Keratinocyte (primary cell): ENCODE results near the gene CILP. TPM values are rescaled to one million over a fixed set of nuclear protein-coding genes. Genes with fewer than 3 reads are reported as not detected.

Source experiments
- DNase-seq: peaks from one replicate; pipeline ENCODE4 v3.0.0-alpha.2; 2011; ENCODE audit warnings: low read depth, missing footprints, low spot score
- FAIRE-seq: peaks from 2 replicates; lab custom pipeline; 2011; peaks lifted over from hg19 to GRCh38; lab: Jason Lieb, UNC
- H2AFZ ChIP-seq: 2 replicates; pipeline ENCODE4 v1.6.0; 2012; ENCODE audit warnings: low read length, control low read depth, inconsistent platforms; ENCODE audit not compliant: control insufficient read depth
- H3K27ac ChIP-seq: 2 replicates; pipeline ENCODE4 v1.5.1; 2011; ENCODE audit warnings: low read length; ENCODE audit not compliant: control insufficient read depth, insufficient read depth
- H3K27me3 ChIP-seq: 3 replicates; pipeline ENCODE4 v1.6.0; 2011; ENCODE audit warnings: low read length; ENCODE audit not compliant: control insufficient read depth, insufficient read depth; ENCODE audit errors: extremely low read depth
- H3K36me3 ChIP-seq, 2 experiments: 2 replicates in 1 of 2; 3 replicates in 1 of 2; pipeline ENCODE4 v1.5.1; 2011; ENCODE audit warnings: low read length in 2 of 2, mild to moderate bottlenecking in 1 of 2; ENCODE audit not compliant: control insufficient read depth in 2 of 2, insufficient read depth in 2 of 2; ENCODE audit errors: extremely low read depth in 1 of 2
- H3K4me1 ChIP-seq: 3 replicates; pipeline ENCODE4 v1.5.1; 2011; ENCODE audit warnings: low read length; ENCODE audit not compliant: control insufficient read depth, insufficient read depth; ENCODE audit errors: extremely low read depth
- H3K4me2 ChIP-seq: 3 replicates; pipeline ENCODE4 v1.6.0; 2011; ENCODE audit warnings: low read depth, low read length; ENCODE audit not compliant: control insufficient read depth, insufficient read depth; ENCODE audit errors: extremely low read depth
- H3K4me3 ChIP-seq, 3 experiments: fragments of 200-600 bp in 1 of 3; sonication (generic) in 1 of 3; 2 replicates in 2 of 3; 3 replicates in 1 of 3; pipeline ENCODE4 v1.5.1; 2011 to 2016; ENCODE audit warnings: low read length in 3 of 3, mild to moderate bottlenecking in 3 of 3, control low read depth in 2 of 3, inconsistent platforms in 1 of 3, low read depth in 1 of 3, mixed read lengths in 1 of 3, mixed run types in 1 of 3, moderate library complexity in 1 of 3; ENCODE audit not compliant: control insufficient read depth in 2 of 3, insufficient read depth in 2 of 3; ENCODE audit errors: extremely low read depth in 1 of 3
- H3K79me2 ChIP-seq: 2 replicates; pipeline ENCODE4 v1.6.0; 2012; ENCODE audit warnings: low read length; ENCODE audit not compliant: control insufficient read depth, insufficient read depth
- H3K9ac ChIP-seq: 3 replicates; pipeline ENCODE4 v1.6.0; 2011; ENCODE audit warnings: low read length; ENCODE audit not compliant: control insufficient read depth, insufficient read depth; ENCODE audit errors: extremely low read depth
- H3K9me1 ChIP-seq: 3 replicates; pipeline ENCODE4 v1.6.0; 2011; ENCODE audit warnings: low read length; ENCODE audit not compliant: control insufficient read depth, insufficient read depth; ENCODE audit errors: extremely low read depth
- H3K9me3 ChIP-seq: 2 replicates; pipeline ENCODE4 v1.5.1; 2012; ENCODE audit warnings: low read depth, low read length; ENCODE audit not compliant: control insufficient read depth
- H4K20me1 ChIP-seq: 3 replicates; pipeline ENCODE4 v1.6.0; 2011; ENCODE audit warnings: low read length; ENCODE audit not compliant: control insufficient read depth, insufficient read depth; ENCODE audit errors: extremely low read depth
- EZH2 ChIP-seq: IDR thresholded peaks from one replicate; pipeline ENCODE4 v1.6.1; 2012; ENCODE audit warnings: inconsistent platforms, mild to moderate bottlenecking, low read length, moderate library complexity
- dilution Hi-C: fragments of 300-500 bp; cut with MboI; formaldehyde crosslinking; loops from one replicate; pipeline ENCODE4 v1.7.0; 2020; ENCODE audit warnings: low sequenced_read_pairs; ENCODE audit not compliant: extremely low pct_ligation_motif_present
- polyA plus RNA-seq, 5 experiments: library from polyadenylated mRNA; depleted of rRNA in 3 of 5; stranded (reverse) in 3 of 5; stranded (forward) in 1 of 5; unstranded in 1 of 5; fragments of >200 nt; gene quantifications; 1 replicate in 1 of 5; 2 replicates in 3 of 5; 3 replicates in 1 of 5; pipeline versions ENCODE4 v1.2.1 to v1.2.3, GENCODE V29; 2011 to 2012; ENCODE audit warnings: missing spikeins in 2 of 5, low read depth in 1 of 5, low replicate concordance in 1 of 5
- TF ChIP-seq, protein P1 (sequence below), 3 experiments: IDR thresholded peaks in 1 of 3; conservative IDR thresholded peaks in 1 of 3; optimal IDR thresholded peaks in 1 of 3; 2 replicates in 2 of 3; 3 replicates in 1 of 3; pipeline versions ENCODE3 to v1.5.1; 2011; ENCODE audit warnings: low read length in 3 of 3, mild to moderate bottlenecking in 3 of 3, moderate library complexity in 2 of 3, control low read depth in 1 of 3, inconsistent platforms in 1 of 3; ENCODE audit not compliant: insufficient read depth in 2 of 3; ENCODE audit errors: extremely low read depth in 1 of 3

CILP gene
- polyA plus RNA-seq, 1 donor (not counting 4 experiments of a cell fraction or from before 2014, with no cell fraction given) = not detected

- no peaks in the 10 kb centered on the region for H3K27me3 ChIP-seq
- H3K9ac ChIP-seq = no peak overlapping the region
- H2AFZ ChIP-seq = no peak overlapping the region
- H3K36me3 ChIP-seq = peaks cover 0 to 3% of the 10 kb centered on the region in 2 experiments
- H4K20me1 ChIP-seq = no peaks in the 10 kb centered on the region
- no peak overlapping the region for H3K4me2 ChIP-seq
- no peak for TF ChIP-seq EZH2
- TF ChIP-seq, protein P1, sequence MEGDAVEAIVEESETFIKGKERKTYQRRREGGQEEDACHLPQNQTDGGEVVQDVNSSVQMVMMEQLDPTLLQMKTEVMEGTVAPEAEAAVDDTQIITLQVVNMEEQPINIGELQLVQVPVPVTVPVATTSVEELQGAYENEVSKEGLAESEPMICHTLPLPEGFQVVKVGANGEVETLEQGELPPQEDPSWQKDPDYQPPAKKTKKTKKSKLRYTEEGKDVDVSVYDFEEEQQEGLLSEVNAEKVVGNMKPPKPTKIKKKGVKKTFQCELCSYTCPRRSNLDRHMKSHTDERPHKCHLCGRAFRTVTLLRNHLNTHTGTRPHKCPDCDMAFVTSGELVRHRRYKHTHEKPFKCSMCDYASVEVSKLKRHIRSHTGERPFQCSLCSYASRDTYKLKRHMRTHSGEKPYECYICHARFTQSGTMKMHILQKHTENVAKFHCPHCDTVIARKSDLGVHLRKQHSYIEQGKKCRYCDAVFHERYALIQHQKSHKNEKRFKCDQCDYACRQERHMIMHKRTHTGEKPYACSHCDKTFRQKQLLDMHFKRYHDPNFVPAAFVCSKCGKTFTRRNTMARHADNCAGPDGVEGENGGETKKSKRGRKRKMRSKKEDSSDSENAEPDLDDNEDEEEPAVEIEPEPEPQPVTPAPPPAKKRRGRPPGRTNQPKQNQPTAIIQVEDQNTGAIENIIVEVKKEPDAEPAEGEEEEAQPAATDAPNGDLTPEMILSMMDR (optimal IDR thresholded peaks at IDR 0.05 in 1 of 3, IDR thresholded peaks at IDR 0.05 in 1 of 3, conservative IDR thresholded peaks at IDR 0.05 in 1 of 3; ENCODE audit: extremely low read depth in 1 of 3, insufficient read depth in 2 of 3, low read length in 3 of 3) = no peak
- H3K4me1 ChIP-seq = no peaks in the 10 kb centered on the region
- dilution Hi-C loops = no loop called here
- no peak overlapping the region for H3K27ac ChIP-seq
- FAIRE-seq (no peak), DNase-seq (no peak)
- no peaks in the 10 kb centered on the region for H3K79me2 ChIP-seq
- H3K9me1 ChIP-seq = no peaks in the 10 kb centered on the region
- H3K4me3 ChIP-seq = no peak overlapping the region
- H3K9me3 ChIP-seq = no peaks in the 10 kb centered on the region
These were observed 43.1 kb upstream of the CILP start for GRCh38 chr15:65254356-65254755.

DNA sequence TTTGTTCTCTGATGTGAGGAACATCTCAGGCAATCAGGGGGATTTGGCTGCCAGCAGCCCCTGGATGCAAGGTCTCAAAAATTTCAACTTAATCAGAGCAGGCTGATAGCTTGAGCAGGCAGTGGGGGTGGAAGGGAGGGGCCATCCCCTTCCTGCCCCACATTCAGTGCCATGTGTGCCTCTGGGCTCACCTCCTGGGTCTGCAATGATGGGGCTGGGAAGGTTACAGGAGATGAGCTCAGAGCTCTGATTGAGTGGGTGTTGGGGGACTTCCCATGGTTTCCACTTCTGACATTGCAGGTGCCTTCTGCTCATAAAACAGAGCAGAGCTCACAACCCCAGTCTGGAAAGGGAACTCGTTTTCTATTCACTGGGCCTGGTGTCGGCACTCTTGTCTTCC is 38.4 kb upstream of the CILP start:
- peaks cover 17% of the 10 kb centered on the region for H3K4me1 ChIP-seq
- FAIRE-seq (no peak), DNase-seq (no peak)
- no peaks in the 10 kb centered on the region for H4K20me1 ChIP-seq
- H2AFZ ChIP-seq = no peak overlapping the region
- no peak overlapping the region for H3K27ac ChIP-seq
- H3K27me3 ChIP-seq = no peaks in the 10 kb centered on the region
- no peak overlapping the region for H3K9ac ChIP-seq
- TF ChIP-seq EZH2 = no peak
- TF ChIP-seq, protein P1 (optimal IDR thresholded peaks at IDR 0.05 in 1 of 3, IDR thresholded peaks at IDR 0.05 in 1 of 3, conservative IDR thresholded peaks at IDR 0.05 in 1 of 3; ENCODE audit: extremely low read depth in 1 of 3, insufficient read depth in 2 of 3, low read length in 3 of 3) = no peak
- peaks cover 3% of the 10 kb centered on the region for H3K9me1 ChIP-seq
- dilution Hi-C loops = no loop called here
- no peak overlapping the region for H3K4me3 ChIP-seq
- H3K4me2 ChIP-seq = no peak overlapping the region
- no peaks in the 10 kb centered on the region for H3K79me2 ChIP-seq
- H3K36me3 ChIP-seq = no peaks in the 10 kb centered on the region
- H3K9me3 ChIP-seq = no peaks in the 10 kb centered on the region
